ENCODE measurements around the gene SYCE3. TPM values are rescaled to one million over a fixed set of nuclear protein-coding genes. Genes with fewer than 3 reads are reported as not detected.
"Not testable (repeated sequence)": the region's sequence is repeated elsewhere in the genome, so short reads cannot be mapped to it uniquely, and the experiment has no call there.

The SYCE3 gene
- total RNA-seq, 4 donors from 2014 or later: not detected

- no peak overlapping the region for H3K4me3 ChIP-seq
- peaks cover 35 to 46% (median 41%) of the 10 kb centered on the region in 4 donors for H3K4me1 ChIP-seq
- intact Hi-C loops (cut with DNase I): no loop called here
- H3K27ac ChIP-seq (replicated peaks in 1 of 4): peak overlapping the region in 1 of 4 donors; percentile 8
- TF ChIP-seq POLR2AphosphoS5 (IDR thresholded peaks at IDR 0.05) (no peak), CTCF (IDR thresholded peaks at IDR 0.05) (no peak)
- 80% methylated on average over 8 of the region's 8 CpGs for WGBS
- H3K9me3 ChIP-seq: no peaks in the 10 kb centered on the region
- H3K36me3 ChIP-seq: no peaks in the 10 kb centered on the region
- DNase-seq (ENCODE audit: extremely low spot score): no peak
- peaks cover 6 to 92% (median 39%) of the 10 kb centered on the region in 4 donors for H3K27me3 ChIP-seq
Observed at GRCh38 chr22:50535113-50535512, 27.6 kb downstream of the SYCE3 start.

GRCh38 chr22:50533856-50534711 is 28.6 kb downstream of the SYCE3 start:
- H3K36me3 ChIP-seq; H3K9me3 ChIP-seq; intact Hi-C loops (cut with DNase I); DNase-seq (ENCODE audit: extremely low spot score); H3K4me3 ChIP-seq: not testable (repeated sequence)
- TF ChIP-seq POLR2AphosphoS5 (IDR thresholded peaks at IDR 0.05): peak in 1 of 2 donors; percentile 28
- H3K27me3 ChIP-seq: peaks cover 10 to 100% (median 40%) of the 10 kb centered on the region in 4 donors
- WGBS: 56% methylated on average over 21 of the region's 21 CpGs
- H3K4me1 ChIP-seq: peaks cover 31 to 48% (median 45%) of the 10 kb centered on the region in 4 donors
- peak overlapping the region in 3 of 4 donors; percentile 20 to 36 (median 30) for H3K27ac ChIP-seq (replicated peaks in 1 of 4)

GRCh38 chr22:50532824-50533796 is 29.6 kb downstream of the SYCE3 start:
- WGBS: 80% methylated on average over 19 of the region's 19 CpGs
- intact Hi-C loops (cut with DNase I): no loop called here
- H3K9me3 ChIP-seq: no peaks in the 10 kb centered on the region
- peak overlapping the region; percentile 79 to 93 (median 88) for H3K27ac ChIP-seq (replicated peaks in 1 of 4)
- no peak for DNase-seq (ENCODE audit: extremely low spot score)
- no peaks in the 10 kb centered on the region for H3K36me3 ChIP-seq
- peak overlapping the region in 1 of 4 donors; percentile 62 for H3K4me3 ChIP-seq
- no peak for TF ChIP-seq EP300 (IDR thresholded peaks at IDR 0.05)
- no peak for TF ChIP-seq POLR2A (IDR thresholded peaks at IDR 0.05; ENCODE audit: low read depth)
- TF ChIP-seq POLR2AphosphoS5 (IDR thresholded peaks at IDR 0.05): no peak
- TF ChIP-seq CTCF (IDR thresholded peaks at IDR 0.05): no peak
- H3K4me1 ChIP-seq: peaks cover 24 to 45% (median 44%) of the 10 kb centered on the region in 4 donors
- peaks cover 10 to 91% (median 40%) of the 10 kb centered on the region in 4 donors for H3K27me3 ChIP-seq

GRCh38 chr22:50531962-50532674 is 30.6 kb downstream of the SYCE3 start:
- H3K4me3 ChIP-seq: peak overlapping the region; percentile 62 to 72 (median 63)
- peak overlapping the region; percentile 79 to 93 (median 88) for H3K27ac ChIP-seq (replicated peaks in 1 of 4)
- WGBS: 4% methylated on average over 25 of the region's 56 CpGs
- no peaks in the 10 kb centered on the region for H3K9me3 ChIP-seq
- intact Hi-C loops (cut with DNase I): no loop called here
- H3K4me1 ChIP-seq: peaks cover 27 to 53% (median 48%) of the 10 kb centered on the region in 4 donors
- no peak for TF ChIP-seq CTCF (IDR thresholded peaks at IDR 0.05)
- peak; percentile 52 to 58 for TF ChIP-seq POLR2AphosphoS5 (IDR thresholded peaks at IDR 0.05)
- TF ChIP-seq EP300 (IDR thresholded peaks at IDR 0.05): no peak
- peak; percentile 27 for TF ChIP-seq POLR2A (IDR thresholded peaks at IDR 0.05; ENCODE audit: low read depth)
- no peak for DNase-seq (ENCODE audit: extremely low spot score)
- H3K36me3 ChIP-seq: no peaks in the 10 kb centered on the region
- peaks cover 10 to 81% (median 39%) of the 10 kb centered on the region in 4 donors for H3K27me3 ChIP-seq
